HCT116 (cell line): Measurements from ENCODE around the gene PPP2R5A. TPM values are rescaled to one million over a fixed set of nuclear protein-coding genes. Genes with fewer than 3 reads are reported as not detected.

Source experiments
- ATAC-seq: fragments of 200-7000 bp; cut with Tn5 transposase; 2 replicates; pipeline ENCODE4 v1.9.1; 2020; ENCODE audit warnings: mild to moderate bottlenecking, moderate library complexity
- BruUV-seq: library from RNA; stranded (reverse); fragments of 400-500 nt; replicated peaks from 2 replicates; lab custom pipeline; 2021; lab: Mats Ljungman, UMichigan
- CTCF ChIA-PET: fragments of 300-600 bp; sonication (Branson Sonifier 250); formaldehyde crosslinking; loops from one replicate; lab custom pipeline; 2021; ENCODE audit warnings: antibody characterized with exemption; lab: Charles Lee
- POLR2A ChIA-PET: fragments of 300-600, 350-600 bp; sonication (Branson Sonifier 250); formaldehyde crosslinking; loops from one replicate; lab custom pipeline; 2021; ENCODE audit warnings: antibody characterized with exemption; lab: Charles Lee
- RAD21 ChIA-PET, 2 experiments: fragments of 300-600 bp; sonication (Branson Sonifier 250); formaldehyde crosslinking; loops; one replicate each; lab custom pipeline; 2023; ENCODE audit warnings: low total read pairs in 2 of 2; ENCODE audit not compliant: uncharacterized antibody in 2 of 2, unreplicated experiment in 2 of 2, low non-redundant PET in 1 of 2; lab: Charles Lee
- DNase-seq: peaks from one replicate; pipeline ENCODE4 v3.0.0-alpha.2; 2010; ENCODE audit warnings: low read depth, low spot score
- H2AFZ ChIP-seq: fragments of 200-600 bp; shearing (Covaris generic), sonication (generic); 2 replicates; pipeline ENCODE4 v1.6.1; 2017; ENCODE audit warnings: low read depth, mixed run types, mixed read lengths, antibody characterized with exemption, low read length; ENCODE audit not compliant: poor library complexity, severe bottlenecking
- H3K27ac ChIP-seq: 2 replicates; pipeline ENCODE4 v1.5.1; 2012; ENCODE audit warnings: low read depth, low read length
- H3K27me3 ChIP-seq: fragments of 200-600 bp; sonication (generic); 2 replicates; pipeline ENCODE4 v1.6.1; 2016; ENCODE audit warnings: mixed run types, low read length, mixed read lengths; ENCODE audit not compliant: insufficient read depth
- H3K36me3 ChIP-seq, 2 experiments: fragments of 200-500 bp in 1 of 2; fragments of 200-600 bp in 1 of 2; sonication (Bioruptor generic) in 1 of 2; sonication (generic) in 1 of 2; 2 replicates each; pipeline versions ENCODE4 v1.5.1 to v1.6.1; 2014 to 2016; ENCODE audit warnings: low read length in 2 of 2, inconsistent platforms in 1 of 2, mixed read lengths in 1 of 2, mixed run types in 1 of 2; ENCODE audit not compliant: insufficient read depth in 2 of 2, control insufficient read depth in 1 of 2
- H3K4me1 ChIP-seq, 2 experiments: fragments of 200-600 bp in 1 of 2; sonication (generic) in 1 of 2; 2 replicates each; pipeline versions ENCODE4 v1.5.1 to v1.6.1; 2012 to 2017; ENCODE audit warnings: low read length in 2 of 2, inconsistent platforms in 1 of 2, mild to moderate bottlenecking in 1 of 2, mixed read lengths in 1 of 2, mixed run types in 1 of 2, moderate library complexity in 1 of 2; ENCODE audit not compliant: insufficient read depth in 2 of 2, control insufficient read depth in 1 of 2
- H3K4me2 ChIP-seq: fragments of 200-600 bp; sonication (generic); 2 replicates; pipeline ENCODE4 v1.6.1; 2017; ENCODE audit warnings: mixed run types, low read length, mixed read lengths
- H3K4me3 ChIP-seq, 2 experiments: fragments of 200-600 bp in 1 of 2; sonication (generic) in 1 of 2; replicated peaks in 1 of 2; 2 replicates each; pipeline ENCODE4 v1.5.1; 2011 to 2016; ENCODE audit warnings: low read length in 2 of 2, control low read depth in 1 of 2, low read depth in 1 of 2, mild to moderate bottlenecking in 1 of 2, mixed read lengths in 1 of 2, mixed run types in 1 of 2
- H3K79me2 ChIP-seq: fragments of 200-600 bp; sonication (generic); 2 replicates; pipeline ENCODE4 v1.6.1; 2017; ENCODE audit warnings: mild to moderate bottlenecking, mixed run types, low read length, moderate library complexity, mixed read lengths; ENCODE audit not compliant: insufficient read depth
- H3K9ac ChIP-seq: fragments of 200-600 bp; sonication (generic); 2 replicates; pipeline ENCODE4 v1.6.1; 2016; ENCODE audit warnings: low read length, mixed read lengths
- H3K9me2 ChIP-seq: fragments of 200-600 bp; sonication (generic), shearing (Covaris generic); 2 replicates; pipeline ENCODE4 v1.6.1; 2017; ENCODE audit warnings: mixed run types, mild to moderate bottlenecking, moderate library complexity; ENCODE audit not compliant: insufficient read depth
- H3K9me3 ChIP-seq, 2 experiments: fragments of 200-500 bp in 1 of 2; fragments of 200-600 bp in 1 of 2; sonication (Bioruptor generic) in 1 of 2; sonication (generic) in 1 of 2; 2 replicates each; pipeline ENCODE4 v1.6.1; 2014 to 2017; ENCODE audit warnings: low read length in 2 of 2, mixed read lengths in 2 of 2, inconsistent platforms in 1 of 2, low read depth in 1 of 2, mild to moderate bottlenecking in 1 of 2, mixed run types in 1 of 2, moderate library complexity in 1 of 2; ENCODE audit not compliant: control insufficient read depth in 1 of 2, insufficient read depth in 1 of 2
- H4K20me1 ChIP-seq: fragments of 200-600 bp; sonication (generic), shearing (Covaris generic); 2 replicates; pipeline ENCODE4 v1.6.1; 2017; ENCODE audit warnings: mixed run types, mild to moderate bottlenecking, moderate library complexity; ENCODE audit not compliant: insufficient read depth
- EGR1 ChIP-seq: IDR thresholded peaks from 2 replicates; pipeline ENCODE4 v1.6.1; 2012; ENCODE audit warnings: low read depth
- EZH2phosphoT487 ChIP-seq: fragments of 200-600 bp; IDR thresholded peaks from 2 replicates; pipeline ENCODE4 v1.6.1; 2018; ENCODE audit warnings: antibody characterized with exemption, borderline replicate concordance
- FOSL1 ChIP-seq: IDR thresholded peaks from 2 replicates; pipeline ENCODE4 v1.6.1; 2012; ENCODE audit warnings: low read depth
- SRF ChIP-seq: IDR thresholded peaks from 2 replicates; pipeline ENCODE4 v1.6.1; 2012; ENCODE audit warnings: low read depth
- YY1 ChIP-seq: IDR thresholded peaks from 2 replicates; pipeline ENCODE4 v1.6.1; 2011; ENCODE audit warnings: low read length, low read depth, moderate library complexity, mild to moderate bottlenecking; ENCODE audit not compliant: insufficient replicate concordance; ENCODE audit errors: extremely low read depth
- ZFX ChIP-seq: fragments of 450-650 bp; IDR thresholded peaks from 2 replicates; pipeline ENCODE4 v1.6.1; 2017
- intact Hi-C: fragments of 100-400 bp; cut with micrococcal nuclease; formaldehyde crosslinking; loops from 2 replicates; pipeline ENCODE4 v1.10.0; 2022
- total RNA-seq: library from RNA; stranded (reverse); gene quantifications from one replicate; pipeline ENCODE4 v1.2.1, GENCODE V29; 2021; ENCODE audit not compliant: unreplicated experiment
- TF ChIP-seq, protein P1 (sequence below), 3 experiments: fragments of 200-600 bp in 1 of 3; sonication (generic) in 1 of 3; IDR thresholded peaks in 2 of 3; conservative IDR thresholded peaks in 1 of 3; 2 replicates each; pipeline ENCODE4 v1.5.1; 2012 to 2017; ENCODE audit warnings: low read depth in 2 of 3, low read length in 2 of 3, antibody characterized with exemption in 1 of 3, borderline replicate concordance in 1 of 3, control low read depth in 1 of 3, mild to moderate bottlenecking in 1 of 3, mixed read lengths in 1 of 3, mixed run types in 1 of 3, moderate library complexity in 1 of 3; ENCODE audit not compliant: insufficient read depth in 1 of 3

Gene PPP2R5A
- total RNA-seq, 1 experiment from 2014 or later: 33.1 TPM

- peaks cover 59% of the 10 kb centered on the region for H3K79me2 ChIP-seq
- H2AFZ ChIP-seq: no peak overlapping the region
- peak overlapping the region; percentile 28 for H3K4me2 ChIP-seq
- TF ChIP-seq SRF (no peak), FOSL1 (no peak), YY1 (no peak), EGR1 (no peak), EZH2phosphoT487 (no peak), ZFX (no peak)
- TF ChIP-seq, all 23 proteins: peak for 0
- Histone ChIP-seq H4K20me1 (no peaks in the 10 kb centered on the region), H3K9me3 (no peaks in the 10 kb centered on the region), H3K9me2 (no peaks in the 10 kb centered on the region), H3K9ac (no peak overlapping the region), H3K27me3 (no peaks in the 10 kb centered on the region), H3K4me3 (no peak overlapping the region), H3K36me3 (no peaks in the 10 kb centered on the region), H3K4me1 (peaks cover 9 to 20% of the 10 kb centered on the region in 2 experiments; a peak in 3 of 4 replicates), H3K27ac (peak overlapping the region; percentile 20; the same call in 1 of the 2 replicates)
- ATAC-seq: no peak
- intact Hi-C loops: loop anchor here (10.0 kb wide), 1 partner anchor 626 kb away; no protein-coding TSS in a partner anchor
- no peak for DNase-seq
- no TSS peak for BruUV-seq
- RAD21 ChIA-PET: no interaction called here
- POLR2A ChIA-PET: no interaction called here
- CTCF ChIA-PET: interaction anchor here (0.9 to 2.6 kb wide), 2 partner anchors 19 to 239 kb away, joined by 3 to 8 read pairs; no protein-coding TSS in a partner anchor
Measured at GRCh38 chr1:212310383-212310782, 25.2 kb downstream of the PPP2R5A start.

DNA sequence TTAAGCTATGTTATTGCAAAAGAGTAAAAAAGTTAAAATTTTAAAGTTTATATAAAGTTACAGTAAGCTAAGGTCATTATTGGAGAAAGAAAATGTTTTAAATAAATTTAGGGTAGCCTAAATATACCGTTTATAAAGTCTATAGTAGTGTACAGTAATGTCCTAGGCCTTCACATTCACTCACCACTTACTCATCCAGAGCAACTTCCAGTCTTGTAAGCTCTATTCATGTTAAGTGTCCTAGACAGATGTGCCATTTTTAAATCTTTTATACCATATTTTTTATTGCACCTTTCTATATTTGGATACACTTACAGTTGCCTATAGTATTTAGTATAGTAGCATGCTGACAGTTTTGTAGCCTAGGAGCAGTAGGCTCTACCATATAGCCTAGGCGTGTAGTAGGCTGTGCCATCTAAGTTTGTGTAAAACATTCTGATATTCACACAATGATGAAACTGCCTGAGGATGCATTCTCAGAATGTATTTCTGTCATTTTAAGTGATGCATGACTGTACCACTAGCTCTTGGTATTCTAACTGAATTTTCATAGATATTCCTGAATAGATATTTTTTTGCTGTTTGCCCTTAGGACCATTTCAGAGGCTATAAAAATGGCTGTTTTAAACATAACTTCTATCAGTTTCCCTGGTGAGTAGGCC is 26.8 kb downstream of the PPP2R5A start:
- Histone ChIP-seq H3K9ac (no peak overlapping the region), H2AFZ (no peak overlapping the region), H3K9me3 (no peaks in the 10 kb centered on the region), H3K4me2 (no peak overlapping the region), H3K79me2 (peaks cover 63% of the 10 kb centered on the region), H3K9me2 (no peaks in the 10 kb centered on the region), H3K36me3 (no peaks in the 10 kb centered on the region), H3K4me1 (peaks cover 9 to 17% of the 10 kb centered on the region in 2 experiments; a peak in 3 of 4 replicates), H4K20me1 (0 out of 2 replicates have a peak, but pooled peaks cover 5% of the 10 kb centered on the region), H3K27me3 (no peaks in the 10 kb centered on the region), H3K27ac (no peak overlapping the region), H3K4me3 (no peak overlapping the region)
- ChIA-PET POLR2A (no interaction called here), CTCF (interaction anchor here (0.7 to 1.4 kb wide), 2 partner anchors 14 to 241 kb away, joined by 3 to 6 read pairs; no protein-coding TSS in a partner anchor), RAD21 (no interaction called here)
- intact Hi-C loops: loop anchor here (10.0 kb wide), 1 partner anchor 627 kb away; no protein-coding TSS in a partner anchor
- no peak for DNase-seq
- ATAC-seq: no peak
- TF ChIP-seq, protein P1, sequence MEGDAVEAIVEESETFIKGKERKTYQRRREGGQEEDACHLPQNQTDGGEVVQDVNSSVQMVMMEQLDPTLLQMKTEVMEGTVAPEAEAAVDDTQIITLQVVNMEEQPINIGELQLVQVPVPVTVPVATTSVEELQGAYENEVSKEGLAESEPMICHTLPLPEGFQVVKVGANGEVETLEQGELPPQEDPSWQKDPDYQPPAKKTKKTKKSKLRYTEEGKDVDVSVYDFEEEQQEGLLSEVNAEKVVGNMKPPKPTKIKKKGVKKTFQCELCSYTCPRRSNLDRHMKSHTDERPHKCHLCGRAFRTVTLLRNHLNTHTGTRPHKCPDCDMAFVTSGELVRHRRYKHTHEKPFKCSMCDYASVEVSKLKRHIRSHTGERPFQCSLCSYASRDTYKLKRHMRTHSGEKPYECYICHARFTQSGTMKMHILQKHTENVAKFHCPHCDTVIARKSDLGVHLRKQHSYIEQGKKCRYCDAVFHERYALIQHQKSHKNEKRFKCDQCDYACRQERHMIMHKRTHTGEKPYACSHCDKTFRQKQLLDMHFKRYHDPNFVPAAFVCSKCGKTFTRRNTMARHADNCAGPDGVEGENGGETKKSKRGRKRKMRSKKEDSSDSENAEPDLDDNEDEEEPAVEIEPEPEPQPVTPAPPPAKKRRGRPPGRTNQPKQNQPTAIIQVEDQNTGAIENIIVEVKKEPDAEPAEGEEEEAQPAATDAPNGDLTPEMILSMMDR (IDR thresholded peaks at IDR 0.05 in 2 of 3, conservative IDR thresholded peaks at IDR 0.05 in 1 of 3; ENCODE audit: borderline replicate concordance in 1 of 3, insufficient read depth in 1 of 3, low read depth in 2 of 3, low read length in 2 of 3): no peak
- no TSS peak for BruUV-seq
